UCSD-AML1 (cell line): Measurements from ENCODE around the gene AKIRIN2.
"Not testable (repeated sequence)": the region's sequence is repeated elsewhere in the genome, so short reads cannot be mapped to it uniquely, and the experiment has no call there.

Experiments used
- DNase-seq: peaks from one replicate; lab custom pipeline; 2025; ENCODE audit not compliant: unreplicated experiment; lab: John Stamatoyannopoulos, UW

The AKIRIN2 gene

DNA sequence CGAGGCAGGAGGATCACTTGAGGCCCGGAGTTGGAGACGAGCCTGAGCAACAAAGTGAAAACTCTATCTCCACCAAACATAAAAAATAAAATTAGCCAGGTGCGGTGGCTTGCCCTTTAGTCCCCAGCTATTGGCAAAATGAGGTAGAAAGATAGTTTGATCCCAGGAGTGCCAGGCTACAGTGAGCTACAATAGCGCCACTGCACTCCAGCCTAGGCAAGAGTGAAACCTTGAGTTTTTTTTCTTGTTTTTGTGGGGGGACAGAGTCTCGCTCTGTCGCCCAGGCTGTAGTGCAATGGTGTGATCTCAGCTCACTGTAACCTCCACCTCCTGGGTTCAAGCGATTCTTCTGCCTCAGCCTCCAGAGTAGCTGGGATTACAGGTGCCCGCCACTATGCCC is 14.1 kb downstream of the AKIRIN2 start:
- not testable (repeated sequence) for DNase-seq

- no peak for DNase-seq
Observed at GRCh38 chr6:87687296-87687695, 14.7 kb downstream of the AKIRIN2 start.

DNA sequence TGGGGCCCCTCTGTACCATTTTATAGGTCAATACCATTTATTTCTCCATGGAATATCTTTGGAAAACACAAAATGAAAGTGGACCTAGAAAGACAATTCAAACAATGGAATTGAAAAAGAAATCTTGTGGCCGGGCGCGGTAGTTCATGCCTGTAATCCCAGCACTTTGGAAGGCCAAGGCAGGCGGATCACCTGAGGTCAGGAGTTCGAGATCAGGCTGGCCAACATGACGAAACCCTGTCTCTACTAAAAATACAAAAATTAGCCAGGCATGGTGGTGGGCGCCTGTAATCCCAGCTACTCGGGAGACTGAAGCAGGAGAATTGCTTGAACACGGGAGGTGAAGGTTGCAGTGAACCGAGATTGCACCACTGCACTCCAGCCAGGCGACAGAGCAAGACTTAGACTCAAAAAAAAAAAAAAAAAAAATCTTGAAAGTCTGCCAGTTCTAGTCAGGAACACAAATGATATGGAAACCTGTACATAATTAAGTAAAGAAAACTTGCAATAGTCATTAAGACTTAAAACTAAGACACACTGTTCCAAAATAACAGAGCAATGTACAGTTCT is 15.3 kb downstream of the AKIRIN2 start:
- not testable (repeated sequence) for DNase-seq

GRCh38 chr6:87684895-87685654 is 17.0 kb downstream of the AKIRIN2 start:
- DNase-seq, result no peak

- DNase-seq, result no peak
Observed at GRCh38 chr6:87683890-87684289, 18.1 kb downstream of the AKIRIN2 start.

GRCh38 chr6:87682310-87682709 is 19.7 kb downstream of the AKIRIN2 start:
- no peak for DNase-seq

GRCh38 chr6:87675004-87675681 is 26.9 kb downstream of the AKIRIN2 start:
- DNase-seq, result no peak

DNA sequence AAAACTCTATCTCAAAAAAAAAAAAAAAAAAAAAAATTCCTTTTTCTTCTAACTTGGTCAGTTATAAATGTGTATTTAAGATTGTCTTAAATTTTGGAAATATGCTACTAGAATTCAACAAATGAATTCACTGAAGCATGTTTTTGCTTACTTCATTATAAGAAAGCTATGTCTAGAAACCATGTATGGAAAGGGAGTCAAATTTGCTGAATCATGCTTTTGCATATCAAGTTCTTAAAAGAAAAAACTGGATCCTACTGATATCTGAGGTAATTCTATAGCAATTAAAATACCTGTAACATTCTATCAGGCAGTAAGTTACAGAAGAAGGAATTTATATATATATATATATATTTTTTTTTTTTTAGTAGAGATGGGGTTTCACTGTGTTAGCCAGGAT is 27.7 kb downstream of the AKIRIN2 start:
- no peak for DNase-seq

DNA sequence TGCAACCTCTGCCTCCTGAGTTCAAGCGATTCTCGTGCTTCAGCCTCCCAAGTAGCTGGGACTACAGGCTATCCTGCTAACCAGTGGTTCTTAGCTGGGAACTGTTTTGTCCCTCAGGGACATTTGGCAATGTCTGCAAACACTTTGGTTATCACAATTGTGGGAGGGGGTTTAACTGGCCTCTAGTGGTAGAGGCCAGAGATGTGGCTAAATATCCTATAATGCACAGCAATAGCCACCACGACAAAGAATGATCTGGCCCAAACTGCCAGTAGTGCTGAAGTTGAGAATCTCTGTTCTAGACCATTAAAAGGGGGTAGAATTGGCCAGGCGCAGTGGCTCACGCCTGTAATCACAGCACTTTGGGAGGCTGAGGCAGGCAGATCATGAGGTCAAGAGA is 28.8 kb downstream of the AKIRIN2 start:
- no peak for DNase-seq

GRCh38 chr6:87672641-87673040 is 29.4 kb downstream of the AKIRIN2 start:
- no peak for DNase-seq

DNA sequence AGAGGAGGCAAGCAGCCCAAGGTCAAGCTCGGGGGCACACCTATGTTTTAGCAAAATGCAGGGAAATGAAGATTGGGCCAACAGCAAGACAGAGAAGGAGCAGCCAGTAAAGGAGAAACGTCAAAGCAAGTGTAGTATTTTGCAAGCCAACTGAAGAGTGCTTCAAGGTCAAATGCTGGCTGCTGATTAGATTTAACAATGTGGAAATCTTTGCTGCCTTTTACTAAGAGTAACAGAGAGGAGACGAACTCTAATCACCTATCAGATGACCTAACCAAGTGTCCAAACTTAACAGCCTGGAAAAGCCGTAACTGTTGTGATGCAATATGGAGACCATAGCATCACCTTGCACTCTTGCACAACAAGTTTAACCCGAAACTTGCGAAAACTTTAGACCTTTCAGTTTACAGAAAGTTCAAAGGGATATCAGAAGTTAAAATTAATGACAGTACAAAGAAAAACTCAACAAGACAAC is 30.4 kb downstream of the AKIRIN2 start:
- DNase-seq, result no peak

- no peak for DNase-seq
Observed at GRCh38 chr6:87670707-87671106, 31.3 kb downstream of the AKIRIN2 start.

DNA sequence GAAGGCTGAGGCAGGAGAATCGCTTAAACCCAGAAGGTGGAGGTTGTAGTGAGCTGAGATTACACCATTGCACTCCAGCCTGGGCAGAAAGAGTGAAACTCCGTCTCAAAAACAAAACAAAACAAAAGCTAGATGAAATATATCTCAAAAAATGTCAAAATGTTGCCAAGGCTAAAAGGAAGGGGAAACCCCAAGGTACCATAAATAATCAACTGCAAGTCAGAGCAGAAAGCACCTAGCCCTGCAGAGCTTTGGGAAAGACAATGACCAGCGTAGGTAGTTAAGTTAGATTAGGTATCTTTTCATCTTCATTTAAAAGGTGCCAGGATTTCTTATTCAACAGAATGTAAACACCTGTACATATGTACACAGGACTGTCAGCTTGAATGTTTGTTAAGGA is 33.0 kb downstream of the AKIRIN2 start:
- DNase-seq, result no peak

DNA sequence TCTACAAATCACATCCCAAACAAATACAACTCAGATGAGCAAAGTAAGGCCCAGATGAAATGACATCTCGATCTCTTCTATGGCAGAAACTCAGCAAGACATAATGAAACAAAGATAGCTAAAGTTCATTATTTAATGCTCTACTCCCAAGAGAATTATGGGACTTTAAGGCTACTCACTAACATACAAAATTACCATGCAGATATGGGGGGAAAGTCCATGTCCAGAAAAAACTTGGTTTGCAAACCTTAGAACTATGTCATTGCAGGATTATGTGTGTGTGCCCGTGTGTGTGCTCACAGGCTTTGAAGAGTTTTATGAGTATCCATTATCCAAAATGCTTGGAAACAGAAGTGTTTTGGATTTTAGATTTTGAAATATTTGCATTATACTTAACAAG is 34.0 kb downstream of the AKIRIN2 start:
- no peak for DNase-seq

DNA sequence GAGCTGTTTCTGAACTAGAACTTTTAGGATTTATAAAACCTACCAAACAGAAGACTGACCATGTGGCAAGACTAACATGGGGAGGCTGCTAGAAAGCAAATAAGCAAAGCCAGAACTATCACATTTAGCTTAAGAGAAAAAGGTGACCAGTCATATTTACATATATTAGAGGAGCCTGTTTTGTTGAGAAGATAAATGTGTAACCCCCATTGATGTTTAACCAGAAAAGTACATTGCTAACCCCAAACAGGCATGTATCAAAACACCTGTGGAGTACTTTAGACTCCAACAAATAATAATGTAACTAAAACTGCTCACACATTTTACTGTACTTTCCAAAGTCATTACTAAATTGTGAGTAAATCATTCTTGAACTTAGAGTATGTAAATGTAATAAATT is 35.0 kb downstream of the AKIRIN2 start:
- DNase-seq, result no peak

- no peak for DNase-seq
Observed at GRCh38 chr6:87664921-87665485, 37.0 kb downstream of the AKIRIN2 start.

- DNase-seq, result no peak
Observed at GRCh38 chr6:87663434-87663833, 38.6 kb downstream of the AKIRIN2 start.

GRCh38 chr6:87661503-87661902 is 40.5 kb downstream of the AKIRIN2 start:
- DNase-seq, result no peak

DNA sequence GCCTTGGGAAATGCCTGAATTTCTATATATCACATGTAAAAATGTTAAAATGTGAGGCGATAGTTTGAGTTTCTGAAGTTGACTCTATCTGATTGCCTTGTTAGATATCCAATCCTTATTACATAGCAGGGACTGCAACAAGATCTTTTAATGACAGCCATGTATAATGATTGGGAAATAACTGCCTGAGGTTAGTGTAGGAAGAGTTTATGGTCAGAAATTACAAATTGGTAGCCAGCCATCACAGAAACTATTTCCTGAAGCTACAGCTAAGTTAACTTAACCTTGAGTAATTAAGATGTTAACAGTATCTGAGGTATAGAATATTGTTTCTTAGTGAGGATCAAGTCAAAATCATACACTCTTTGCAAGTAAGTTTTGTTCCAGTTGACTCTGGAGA is 41.0 kb downstream of the AKIRIN2 start:
- no peak for DNase-seq

DNA sequence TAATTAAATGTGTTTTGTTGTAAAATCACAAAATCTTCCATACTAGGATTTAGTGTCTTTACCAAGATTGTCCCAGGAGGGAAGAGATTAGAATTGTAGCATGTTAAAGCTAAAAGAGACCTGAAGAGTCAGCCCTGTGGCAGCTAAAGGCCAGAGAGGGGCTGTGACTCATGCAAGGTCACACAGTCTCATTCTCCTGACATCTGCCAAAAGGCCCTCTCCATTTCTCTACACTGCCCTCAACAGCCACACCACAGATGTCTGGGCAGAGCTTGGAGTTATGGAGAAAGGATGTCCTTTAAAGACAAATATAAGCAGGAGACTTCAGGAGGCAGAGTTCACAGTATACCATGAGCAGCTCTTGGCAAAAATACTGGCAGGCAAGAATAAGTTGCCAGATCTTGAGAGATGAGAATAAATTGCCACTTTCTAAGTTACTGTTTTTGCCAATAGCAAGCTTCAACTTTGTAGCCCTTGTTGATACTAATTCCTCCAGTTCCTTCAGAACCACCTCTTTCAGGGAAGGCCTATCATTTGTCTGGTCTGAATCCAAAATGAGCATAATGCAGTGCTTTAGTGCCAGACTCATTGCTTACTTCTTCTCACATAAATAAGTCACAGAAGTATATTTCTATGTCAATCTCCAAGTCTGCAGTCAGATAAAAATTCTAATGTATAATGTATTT is 41.7 kb downstream of the AKIRIN2 start:
- DNase-seq, result no peak

- no peak for DNase-seq
Observed at GRCh38 chr6:87658516-87658915, 43.5 kb downstream of the AKIRIN2 start.
